Activated CD4-positive, alpha-beta T cell treated with anti-CD3 and anti-CD28 coated beads for 36 hours (primary cell): Measurements from ENCODE around the gene SOCS1. TPM values are rescaled to one million over a fixed set of nuclear protein-coding genes. Genes with fewer than 3 reads are reported as not detected.
"Not testable (repeated sequence)": the region's sequence is repeated elsewhere in the genome, so short reads cannot be mapped to it uniquely, and the experiment has no call there.

Source experiments
- ATAC-seq: fragments of 200-7000 bp; cut with Tn5 transposase; one replicate; pipeline ENCODE4 v1.10.0; 2021; ENCODE audit warnings: mild to moderate bottlenecking, moderate library complexity
- CTCF ChIA-PET: fragments of 350-600 bp; sonication (Branson Sonifier 250); formaldehyde crosslinking; loops from one replicate; lab custom pipeline; 2021; ENCODE audit warnings: antibody characterized with exemption; lab: Charles Lee
- POLR2A ChIA-PET: fragments of 350-600 bp; sonication (Branson Sonifier 250); formaldehyde crosslinking; loops from one replicate; lab custom pipeline; 2021; ENCODE audit warnings: antibody characterized with exemption, inconsistent platforms; lab: Charles Lee
- DNase-seq: peaks from one replicate; pipeline ENCODE4 v3.0.0-alpha.2; 2020
- H3K27ac Mint-ChIP-seq: one replicate; pipeline ENCODE4 v1.8.0; 2021; ENCODE audit warnings: mixed read lengths
- H3K27me3 Mint-ChIP-seq: one replicate; pipeline ENCODE4 v1.8.0; 2021; ENCODE audit warnings: mixed read lengths
- H3K36me3 Mint-ChIP-seq: one replicate; pipeline ENCODE4 v1.8.0; 2021; ENCODE audit warnings: low read depth, mixed read lengths
- H3K4me1 Mint-ChIP-seq: one replicate; pipeline ENCODE4 v1.8.0; 2021; ENCODE audit warnings: mixed read lengths
- H3K4me3 Mint-ChIP-seq: one replicate; pipeline ENCODE4 v1.8.0; 2021; ENCODE audit warnings: mild to moderate bottlenecking, moderate library complexity, mixed read lengths
- H3K9me3 Mint-ChIP-seq: one replicate; pipeline ENCODE4 v1.8.0; 2021; ENCODE audit warnings: low read depth, mixed read lengths
- intact Hi-C, 2 experiments: fragments of 100-400 bp; cut with DNase I in 1 of 2; cut with micrococcal nuclease in 1 of 2; formaldehyde crosslinking; loops; one replicate each; pipeline versions ENCODE4 v1.14.2 to v1.15.1; 2022 to 2024; cut with DNase I, micrococcal nuclease
- total RNA-seq, 2 experiments: library from RNA; stranded (reverse); gene quantifications; one replicate each; pipeline ENCODE4 v1.2.3, GENCODE V29; 2021

Gene SOCS1
- total RNA-seq, 2 experiments from 2014 or later, result 100.0 to 103 TPM

GRCh38 chr16:11232302-11232851 lies 23.6 kb downstream of the SOCS1 start:
- peaks cover 82% of the 10 kb centered on the region for H3K4me1 Mint-ChIP-seq
- ChIA-PET POLR2A (interaction anchor here (0.6 to 4.6 kb wide), 7 partner anchors 8 to 282 kb away, joined by 3 to 27 read pairs (median 7); partner anchors contain the start of gene SOCS1), CTCF (interaction anchor here (0.9 to 2.4 kb wide), 4 partner anchors 20 to 267 kb away, joined by 3 to 6 read pairs (median 6); no protein-coding TSS in a partner anchor)
- no peaks in the 10 kb centered on the region for H3K9me3 Mint-ChIP-seq
- H3K36me3 Mint-ChIP-seq, result no peaks in the 10 kb centered on the region
- ATAC-seq (no peak), DNase-seq (no peak)
- H3K27me3 Mint-ChIP-seq, result no peaks in the 10 kb centered on the region
- H3K4me3 Mint-ChIP-seq, result peak overlapping the region; percentile 60
- intact Hi-C loops, result loop anchor here in 1 of 2 experiments (2.0 kb wide), 1 partner anchor 244 kb away; no protein-coding TSS in a partner anchor
- H3K27ac Mint-ChIP-seq, result peak overlapping the region; percentile 97

GRCh38 chr16:11231367-11231970 lies 24.5 kb downstream of the SOCS1 start:
- H3K27ac Mint-ChIP-seq, result peak overlapping the region; percentile 81
- CTCF ChIA-PET, result interaction anchor here (0.7 to 2.2 kb wide), 4 partner anchors 13 to 267 kb away, joined by 3 to 7 read pairs (median 3); no protein-coding TSS in a partner anchor
- intact Hi-C loops, result no loop called here
- no peak overlapping the region for H3K4me3 Mint-ChIP-seq
- H3K27me3 Mint-ChIP-seq, result no peaks in the 10 kb centered on the region
- H3K4me1 Mint-ChIP-seq, result peaks cover 78% of the 10 kb centered on the region
- DNase-seq (no peak), ATAC-seq (no peak)
- H3K9me3 Mint-ChIP-seq, result no peaks in the 10 kb centered on the region
- POLR2A ChIA-PET, result interaction anchor here (0.7 kb wide), 1 partner anchor 21 kb away, joined by 3 read pairs; no protein-coding TSS in a partner anchor
- H3K36me3 Mint-ChIP-seq, result no peaks in the 10 kb centered on the region

- ChIA-PET POLR2A (no interaction called here), CTCF (interaction anchor here (2.2 kb wide), 1 partner anchor 265 kb away, joined by 7 read pairs; no protein-coding TSS in a partner anchor)
- Mint-ChIP-seq H3K27ac (peak overlapping the region; percentile 68), H3K9me3 (no peaks in the 10 kb centered on the region), H3K27me3 (no peaks in the 10 kb centered on the region), H3K36me3 (no peaks in the 10 kb centered on the region), H3K4me1 (peaks cover 82% of the 10 kb centered on the region), H3K4me3 (no peak overlapping the region)
- intact Hi-C loops, result loop anchor here in 1 of 2 experiments (5.0 kb wide), 1 partner anchor 488 kb away; the partner anchor contains the start of gene NUBP1
- ATAC-seq (no peak), DNase-seq (no peak)
Measured at GRCh38 chr16:11229906-11230305, 26.1 kb downstream of the SOCS1 start.

GRCh38 chr16:11229432-11229831 lies 26.6 kb downstream of the SOCS1 start:
- no peaks in the 10 kb centered on the region for H3K9me3 Mint-ChIP-seq
- H3K27ac Mint-ChIP-seq, result peak overlapping the region; percentile 68
- ChIA-PET CTCF (no interaction called here), POLR2A (no interaction called here)
- peaks cover 83% of the 10 kb centered on the region for H3K4me1 Mint-ChIP-seq
- ATAC-seq, result no peak
- H3K27me3 Mint-ChIP-seq, result no peaks in the 10 kb centered on the region
- intact Hi-C loops, result loop anchor here in 1 of 2 experiments (5.0 kb wide), 1 partner anchor 487 kb away; the partner anchor contains the start of gene NUBP1
- no peak overlapping the region for H3K4me3 Mint-ChIP-seq
- H3K36me3 Mint-ChIP-seq, result no peaks in the 10 kb centered on the region
- DNase-seq, result no peak

- H3K4me1 Mint-ChIP-seq, result peaks cover 68% of the 10 kb centered on the region
- no peaks in the 10 kb centered on the region for H3K27me3 Mint-ChIP-seq
- H3K4me3 Mint-ChIP-seq, result peak overlapping the region; percentile 54
- ATAC-seq (no peak), DNase-seq (peak; percentile 51)
- ChIA-PET POLR2A (interaction anchor here (0.8 to 3.7 kb wide), 21 partner anchors 9 to 268 kb away, joined by 3 to 79 read pairs (median 5); partner anchors contain the start of gene SOCS1), CTCF (interaction anchor here (0.6 to 2.6 kb wide), 19 partner anchors 8 to 571 kb away, joined by 3 to 18 read pairs (median 4); partner anchors contain the start of genes SOCS1 and ZC3H7A)
- H3K9me3 Mint-ChIP-seq, result no peaks in the 10 kb centered on the region
- peaks cover 2% of the 10 kb centered on the region for H3K36me3 Mint-ChIP-seq
- intact Hi-C loops, result loop anchor here (1.0 to 5.0 kb wide), 16 partner anchors 7 to 484 kb away; partner anchors contain the start of genes DEXI (in 1 of the 2), NUBP1 (in 1 of the 2), RMI2 (in 1 of the 2) and SOCS1 (in 1 of the 2)
- H3K27ac Mint-ChIP-seq, result peak overlapping the region; percentile 98
Measured at GRCh38 chr16:11225677-11226549, 30.1 kb downstream of the SOCS1 start.

GRCh38 chr16:11224894-11225676 lies 30.9 kb downstream of the SOCS1 start:
- ChIA-PET CTCF (interaction anchor here (0.6 to 2.6 kb wide), 21 partner anchors 8 to 843 kb away, joined by 3 to 18 read pairs (median 4); partner anchors contain the start of genes SOCS1 and ZC3H7A), POLR2A (interaction anchor here (0.6 to 3.7 kb wide), 32 partner anchors 9 to 267 kb away, joined by 3 to 79 read pairs (median 5); partner anchors contain the start of gene SOCS1)
- ATAC-seq (peak; percentile 76), DNase-seq (peak; percentile 96)
- intact Hi-C loops, result loop anchor here (1.0 to 5.0 kb wide), 17 partner anchors 8 to 483 kb away; partner anchors contain the start of genes DEXI (in 1 of the 2), NUBP1 (in 1 of the 2), RMI2 (in 1 of the 2) and SOCS1 (in 1 of the 2)
- Mint-ChIP-seq H3K4me1 (peaks cover 66% of the 10 kb centered on the region), H3K9me3 (no peaks in the 10 kb centered on the region), H3K27ac (peak overlapping the region; percentile 98), H3K27me3 (no peaks in the 10 kb centered on the region), H3K36me3 (peaks cover 2% of the 10 kb centered on the region), H3K4me3 (peak overlapping the region; percentile 54)

GRCh38 chr16:11224096-11224893 lies 31.7 kb downstream of the SOCS1 start:
- POLR2A ChIA-PET, result interaction anchor here (0.6 to 3.7 kb wide), 28 partner anchors 10 to 266 kb away, joined by 3 to 79 read pairs (median 5); partner anchors contain the start of gene SOCS1

GRCh38 chr16:11220507-11220906 lies 35.5 kb downstream of the SOCS1 start:
- Mint-ChIP-seq H3K9me3 (peaks cover 20% of the 10 kb centered on the region), H3K4me1 (peaks cover 36% of the 10 kb centered on the region), H3K36me3 (peaks cover 13% of the 10 kb centered on the region)
- CTCF ChIA-PET, result interaction anchor here (0.9 kb wide), 1 partner anchor 62 kb away, joined by 3 read pairs; no protein-coding TSS in a partner anchor
- not testable (repeated sequence) for ATAC-seq, H3K4me3 Mint-ChIP-seq, H3K27me3 Mint-ChIP-seq, H3K27ac Mint-ChIP-seq, DNase-seq
- POLR2A ChIA-PET, result interaction anchor here (1.0 kb wide), 1 partner anchor 33 kb away, joined by 3 read pairs; no protein-coding TSS in a partner anchor
- intact Hi-C loops, result loop anchor here in 1 of 2 experiments (5.0 kb wide), 1 partner anchor 43 kb away; no protein-coding TSS in a partner anchor

More at GRCh38 chr16:11224096-11224893, 31.7 kb downstream of the SOCS1 start:
- Mint-ChIP-seq H3K27me3 (no peaks in the 10 kb centered on the region), H3K4me3 (peak overlapping the region; percentile 54), H3K9me3 (peaks cover 1% of the 10 kb centered on the region), H3K4me1 (peaks cover 61% of the 10 kb centered on the region), H3K27ac (peak overlapping the region; percentile 98), H3K36me3 (peaks cover 2% of the 10 kb centered on the region)
- intact Hi-C loops, result loop anchor here (2.0 to 5.0 kb wide), 6 partner anchors 17 to 353 kb away; no protein-coding TSS in a partner anchor
- ATAC-seq, result peak; percentile 55
- CTCF ChIA-PET, result interaction anchor here (0.8 to 2.6 kb wide), 12 partner anchors 8 to 844 kb away, joined by 3 to 18 read pairs (median 7); partner anchors contain the start of gene SOCS1
- DNase-seq, result peak; percentile 88

GRCh38 chr16:11219178-11219577 lies 36.8 kb downstream of the SOCS1 start:
- Mint-ChIP-seq H3K4me3 (no peak overlapping the region), H3K9me3 (peaks cover 20% of the 10 kb centered on the region), H3K27ac (no peak overlapping the region), H3K36me3 (peaks cover 13% of the 10 kb centered on the region), H3K27me3 (no peaks in the 10 kb centered on the region), H3K4me1 (peaks cover 23% of the 10 kb centered on the region)
- ChIA-PET POLR2A (interaction anchor here (0.7 kb wide), 1 partner anchor 248 kb away, joined by 3 read pairs; no protein-coding TSS in a partner anchor), CTCF (interaction anchor here (1.6 kb wide), 2 partner anchors 10 to 119 kb away, joined by 6 to 8 read pairs; no protein-coding TSS in a partner anchor)
- ATAC-seq (no peak), DNase-seq (no peak)
- intact Hi-C loops, result no loop called here
